Keratinocyte (primary cell): ENCODE results near the gene MAGI2. TPM values are rescaled to one million over a fixed set of nuclear protein-coding genes. Genes with fewer than 3 reads are reported as not detected.

ENCODE experiments used
- DNase-seq: peaks from one replicate; pipeline ENCODE4 v3.0.0-alpha.2; 2011; ENCODE audit warnings: low read depth, missing footprints, low spot score
- FAIRE-seq: peaks from 2 replicates; lab custom pipeline; 2011; peaks lifted over from hg19 to GRCh38; lab: Jason Lieb, UNC
- H2AFZ ChIP-seq: 2 replicates; pipeline ENCODE4 v1.6.0; 2012; ENCODE audit warnings: low read length, control low read depth, inconsistent platforms; ENCODE audit not compliant: control insufficient read depth
- H3K27ac ChIP-seq: 2 replicates; pipeline ENCODE4 v1.5.1; 2011; ENCODE audit warnings: low read length; ENCODE audit not compliant: control insufficient read depth, insufficient read depth
- H3K27me3 ChIP-seq: 3 replicates; pipeline ENCODE4 v1.6.0; 2011; ENCODE audit warnings: low read length; ENCODE audit not compliant: control insufficient read depth, insufficient read depth; ENCODE audit errors: extremely low read depth
- H3K36me3 ChIP-seq, 2 experiments: 2 replicates in 1 of 2; 3 replicates in 1 of 2; pipeline ENCODE4 v1.5.1; 2011; ENCODE audit warnings: low read length in 2 of 2, mild to moderate bottlenecking in 1 of 2; ENCODE audit not compliant: control insufficient read depth in 2 of 2, insufficient read depth in 2 of 2; ENCODE audit errors: extremely low read depth in 1 of 2
- H3K4me1 ChIP-seq: 3 replicates; pipeline ENCODE4 v1.5.1; 2011; ENCODE audit warnings: low read length; ENCODE audit not compliant: control insufficient read depth, insufficient read depth; ENCODE audit errors: extremely low read depth
- H3K4me2 ChIP-seq: 3 replicates; pipeline ENCODE4 v1.6.0; 2011; ENCODE audit warnings: low read depth, low read length; ENCODE audit not compliant: control insufficient read depth, insufficient read depth; ENCODE audit errors: extremely low read depth
- H3K4me3 ChIP-seq, 3 experiments: fragments of 200-600 bp in 1 of 3; sonication (generic) in 1 of 3; 2 replicates in 2 of 3; 3 replicates in 1 of 3; pipeline ENCODE4 v1.5.1; 2011 to 2016; ENCODE audit warnings: low read length in 3 of 3, mild to moderate bottlenecking in 3 of 3, control low read depth in 2 of 3, inconsistent platforms in 1 of 3, low read depth in 1 of 3, mixed read lengths in 1 of 3, mixed run types in 1 of 3, moderate library complexity in 1 of 3; ENCODE audit not compliant: control insufficient read depth in 2 of 3, insufficient read depth in 2 of 3; ENCODE audit errors: extremely low read depth in 1 of 3
- H3K79me2 ChIP-seq: 2 replicates; pipeline ENCODE4 v1.6.0; 2012; ENCODE audit warnings: low read length; ENCODE audit not compliant: control insufficient read depth, insufficient read depth
- H3K9ac ChIP-seq: 3 replicates; pipeline ENCODE4 v1.6.0; 2011; ENCODE audit warnings: low read length; ENCODE audit not compliant: control insufficient read depth, insufficient read depth; ENCODE audit errors: extremely low read depth
- H3K9me1 ChIP-seq: 3 replicates; pipeline ENCODE4 v1.6.0; 2011; ENCODE audit warnings: low read length; ENCODE audit not compliant: control insufficient read depth, insufficient read depth; ENCODE audit errors: extremely low read depth
- H3K9me3 ChIP-seq: 2 replicates; pipeline ENCODE4 v1.5.1; 2012; ENCODE audit warnings: low read depth, low read length; ENCODE audit not compliant: control insufficient read depth
- H4K20me1 ChIP-seq: 3 replicates; pipeline ENCODE4 v1.6.0; 2011; ENCODE audit warnings: low read length; ENCODE audit not compliant: control insufficient read depth, insufficient read depth; ENCODE audit errors: extremely low read depth
- EZH2 ChIP-seq: IDR thresholded peaks from one replicate; pipeline ENCODE4 v1.6.1; 2012; ENCODE audit warnings: inconsistent platforms, mild to moderate bottlenecking, low read length, moderate library complexity
- dilution Hi-C: fragments of 300-500 bp; cut with MboI; formaldehyde crosslinking; loops from one replicate; pipeline ENCODE4 v1.7.0; 2020; ENCODE audit warnings: low sequenced_read_pairs; ENCODE audit not compliant: extremely low pct_ligation_motif_present
- polyA plus RNA-seq, 5 experiments: library from polyadenylated mRNA; depleted of rRNA in 3 of 5; stranded (reverse) in 3 of 5; stranded (forward) in 1 of 5; unstranded in 1 of 5; fragments of >200 nt; gene quantifications; 1 replicate in 1 of 5; 2 replicates in 3 of 5; 3 replicates in 1 of 5; pipeline versions ENCODE4 v1.2.1 to v1.2.3, GENCODE V29; 2011 to 2012; ENCODE audit warnings: missing spikeins in 2 of 5, low read depth in 1 of 5, low replicate concordance in 1 of 5
- TF ChIP-seq, protein P1 (sequence below), 3 experiments: IDR thresholded peaks in 1 of 3; conservative IDR thresholded peaks in 1 of 3; optimal IDR thresholded peaks in 1 of 3; 2 replicates in 2 of 3; 3 replicates in 1 of 3; pipeline versions ENCODE3 to v1.5.1; 2011; ENCODE audit warnings: low read length in 3 of 3, mild to moderate bottlenecking in 3 of 3, moderate library complexity in 2 of 3, control low read depth in 1 of 3, inconsistent platforms in 1 of 3; ENCODE audit not compliant: insufficient read depth in 2 of 3; ENCODE audit errors: extremely low read depth in 1 of 3

Gene MAGI2
- polyA plus RNA-seq, 1 donor (not counting 4 experiments of a cell fraction or from before 2014, with no cell fraction given) = 0.07 TPM

DNA sequence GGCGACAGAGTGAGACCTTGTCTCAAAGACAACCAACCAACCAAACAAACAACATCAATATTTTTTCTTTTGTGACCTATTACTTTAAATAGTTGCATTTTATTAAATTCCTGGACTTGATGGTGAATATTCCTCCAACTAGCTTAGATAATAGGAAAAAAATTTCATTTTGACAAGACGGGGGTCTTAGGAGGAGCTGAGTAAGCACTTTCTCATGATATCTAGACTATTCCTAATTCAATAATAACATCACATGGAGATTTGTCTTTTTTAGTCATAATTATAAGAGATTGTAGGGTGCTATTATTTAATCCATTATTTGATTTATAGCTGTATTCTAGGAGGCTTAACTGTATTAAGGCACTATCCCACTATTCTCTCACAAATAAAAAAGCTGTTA is 952.4 kb downstream of the MAGI2 start:
- no peaks in the 10 kb centered on the region for H3K27me3 ChIP-seq
- no peak overlapping the region for H2AFZ ChIP-seq
- no peak overlapping the region for H3K4me2 ChIP-seq
- H3K9me1 ChIP-seq = no peaks in the 10 kb centered on the region
- dilution Hi-C loops = no loop called here
- H4K20me1 ChIP-seq = no peaks in the 10 kb centered on the region
- no peaks in the 10 kb centered on the region for H3K9me3 ChIP-seq
- H3K4me1 ChIP-seq = no peaks in the 10 kb centered on the region
- no peak overlapping the region for H3K9ac ChIP-seq
- DNase-seq (no peak), FAIRE-seq (no peak)
- H3K79me2 ChIP-seq = no peaks in the 10 kb centered on the region
- TF ChIP-seq, protein P1, sequence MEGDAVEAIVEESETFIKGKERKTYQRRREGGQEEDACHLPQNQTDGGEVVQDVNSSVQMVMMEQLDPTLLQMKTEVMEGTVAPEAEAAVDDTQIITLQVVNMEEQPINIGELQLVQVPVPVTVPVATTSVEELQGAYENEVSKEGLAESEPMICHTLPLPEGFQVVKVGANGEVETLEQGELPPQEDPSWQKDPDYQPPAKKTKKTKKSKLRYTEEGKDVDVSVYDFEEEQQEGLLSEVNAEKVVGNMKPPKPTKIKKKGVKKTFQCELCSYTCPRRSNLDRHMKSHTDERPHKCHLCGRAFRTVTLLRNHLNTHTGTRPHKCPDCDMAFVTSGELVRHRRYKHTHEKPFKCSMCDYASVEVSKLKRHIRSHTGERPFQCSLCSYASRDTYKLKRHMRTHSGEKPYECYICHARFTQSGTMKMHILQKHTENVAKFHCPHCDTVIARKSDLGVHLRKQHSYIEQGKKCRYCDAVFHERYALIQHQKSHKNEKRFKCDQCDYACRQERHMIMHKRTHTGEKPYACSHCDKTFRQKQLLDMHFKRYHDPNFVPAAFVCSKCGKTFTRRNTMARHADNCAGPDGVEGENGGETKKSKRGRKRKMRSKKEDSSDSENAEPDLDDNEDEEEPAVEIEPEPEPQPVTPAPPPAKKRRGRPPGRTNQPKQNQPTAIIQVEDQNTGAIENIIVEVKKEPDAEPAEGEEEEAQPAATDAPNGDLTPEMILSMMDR (optimal IDR thresholded peaks at IDR 0.05 in 1 of 3, IDR thresholded peaks at IDR 0.05 in 1 of 3, conservative IDR thresholded peaks at IDR 0.05 in 1 of 3; ENCODE audit: extremely low read depth in 1 of 3, insufficient read depth in 2 of 3, low read length in 3 of 3) = no peak
- no peak for TF ChIP-seq EZH2
- H3K4me3 ChIP-seq = no peak overlapping the region
- no peak overlapping the region for H3K27ac ChIP-seq
- H3K36me3 ChIP-seq = no peaks in the 10 kb centered on the region

DNA sequence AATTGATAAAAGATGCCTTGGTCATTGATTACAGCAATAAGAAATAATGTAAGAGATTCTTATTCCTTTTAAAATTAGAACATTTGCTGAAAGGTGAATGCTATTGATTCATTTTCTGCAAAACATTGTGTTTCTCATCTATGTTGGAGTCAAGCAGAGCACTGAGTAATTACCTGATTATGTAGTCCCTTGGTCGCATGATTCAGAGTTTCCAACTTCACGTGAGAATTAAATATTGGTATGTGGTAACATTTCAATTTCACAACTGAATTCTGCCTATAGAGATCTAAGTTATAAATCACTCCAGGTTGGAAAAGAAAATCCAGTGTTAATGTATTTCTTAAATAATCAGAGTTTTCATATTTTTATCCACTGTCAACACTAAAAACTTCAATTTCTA is 953.5 kb downstream of the MAGI2 start:
- no peaks in the 10 kb centered on the region for H3K4me1 ChIP-seq
- no peak for FAIRE-seq
- TF ChIP-seq, protein P1 (optimal IDR thresholded peaks at IDR 0.05 in 1 of 3, IDR thresholded peaks at IDR 0.05 in 1 of 3, conservative IDR thresholded peaks at IDR 0.05 in 1 of 3; ENCODE audit: extremely low read depth in 1 of 3, insufficient read depth in 2 of 3, low read length in 3 of 3) = no peak
- no peak for TF ChIP-seq EZH2
- no peaks in the 10 kb centered on the region for H3K9me1 ChIP-seq
- H3K9ac ChIP-seq = no peak overlapping the region
- no peak overlapping the region for H3K4me3 ChIP-seq
- H3K9me3 ChIP-seq = no peaks in the 10 kb centered on the region
- no peak overlapping the region for H2AFZ ChIP-seq
- no peaks in the 10 kb centered on the region for H3K27me3 ChIP-seq
- no peaks in the 10 kb centered on the region for H3K36me3 ChIP-seq
- dilution Hi-C loops = no loop called here
- H3K27ac ChIP-seq = no peak overlapping the region
- no peaks in the 10 kb centered on the region for H3K79me2 ChIP-seq
- DNase-seq = no peak
- no peak overlapping the region for H3K4me2 ChIP-seq
- no peaks in the 10 kb centered on the region for H4K20me1 ChIP-seq
